ENCODE results near the gene CUBN. TPM values are rescaled to one million over a fixed set of nuclear protein-coding genes. Genes with fewer than 3 reads are reported as not detected.

Gene CUBN
- total RNA-seq, 1 experiment from 2014 or later: 0.07 TPM

DNA sequence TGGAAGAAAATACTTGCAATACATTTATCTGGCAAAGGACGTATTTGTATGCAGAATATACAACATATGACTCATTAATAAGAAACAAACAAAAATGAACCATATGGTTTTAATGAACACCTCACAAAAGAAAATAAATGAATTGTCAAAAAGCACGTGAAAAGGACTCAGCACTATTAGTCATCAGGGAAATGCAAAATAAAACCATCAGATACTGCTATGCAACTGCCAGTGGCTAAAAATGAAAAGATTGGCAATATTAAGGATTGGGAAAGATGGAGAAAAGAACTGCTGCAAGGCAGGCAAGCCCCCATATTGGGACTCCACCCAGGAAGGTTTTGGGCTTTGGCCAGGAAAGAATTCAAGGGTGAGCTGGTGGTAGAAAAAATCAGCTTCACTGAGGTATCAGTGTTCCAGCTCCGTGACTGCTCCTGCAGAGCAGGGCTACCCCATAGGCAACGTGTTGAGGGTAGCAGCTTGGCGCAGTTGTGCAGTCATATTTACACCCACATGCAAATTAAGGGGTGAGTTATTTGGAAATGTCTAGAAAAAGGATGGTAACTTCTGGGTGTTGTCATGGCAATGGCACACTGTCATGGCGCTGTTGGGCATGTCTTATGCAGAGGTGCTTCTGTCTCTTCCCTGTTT is 72.7 kb downstream of the CUBN start:
- H3K79me2 ChIP-seq (ENCODE audit: low read depth): no peaks in the 10 kb centered on the region
- H3K27me3 ChIP-seq (ENCODE audit: insufficient read depth, low read depth): no peaks in the 10 kb centered on the region
- H3K4me2 ChIP-seq: no peak overlapping the region
- H2AFZ ChIP-seq: no peak overlapping the region
- DNase-seq: no peak
- no TSS peak for BruUV-seq (replicated peaks)
- H3K36me3 ChIP-seq (ENCODE audit: low read depth): no peaks in the 10 kb centered on the region
- no peaks in the 10 kb centered on the region for H3K9me2 ChIP-seq (ENCODE audit: insufficient read depth)
- H3K4me3 ChIP-seq: no peak overlapping the region
- H3K27ac ChIP-seq: no peak overlapping the region
- peaks cover 10% of the 10 kb centered on the region for H3F3A ChIP-seq (ENCODE audit: insufficient read depth, low read depth)
- intact Hi-C loops (cut with micrococcal nuclease; ENCODE audit: unreplicated experiment): no loop called here
- TF ChIP-seq, protein P1, sequence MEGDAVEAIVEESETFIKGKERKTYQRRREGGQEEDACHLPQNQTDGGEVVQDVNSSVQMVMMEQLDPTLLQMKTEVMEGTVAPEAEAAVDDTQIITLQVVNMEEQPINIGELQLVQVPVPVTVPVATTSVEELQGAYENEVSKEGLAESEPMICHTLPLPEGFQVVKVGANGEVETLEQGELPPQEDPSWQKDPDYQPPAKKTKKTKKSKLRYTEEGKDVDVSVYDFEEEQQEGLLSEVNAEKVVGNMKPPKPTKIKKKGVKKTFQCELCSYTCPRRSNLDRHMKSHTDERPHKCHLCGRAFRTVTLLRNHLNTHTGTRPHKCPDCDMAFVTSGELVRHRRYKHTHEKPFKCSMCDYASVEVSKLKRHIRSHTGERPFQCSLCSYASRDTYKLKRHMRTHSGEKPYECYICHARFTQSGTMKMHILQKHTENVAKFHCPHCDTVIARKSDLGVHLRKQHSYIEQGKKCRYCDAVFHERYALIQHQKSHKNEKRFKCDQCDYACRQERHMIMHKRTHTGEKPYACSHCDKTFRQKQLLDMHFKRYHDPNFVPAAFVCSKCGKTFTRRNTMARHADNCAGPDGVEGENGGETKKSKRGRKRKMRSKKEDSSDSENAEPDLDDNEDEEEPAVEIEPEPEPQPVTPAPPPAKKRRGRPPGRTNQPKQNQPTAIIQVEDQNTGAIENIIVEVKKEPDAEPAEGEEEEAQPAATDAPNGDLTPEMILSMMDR (conservative IDR thresholded peaks at IDR 0.05): no peak
- no peak for TF ChIP-seq EZH2 (IDR thresholded peaks at IDR 0.05; ENCODE audit: low read depth)
- 0 out of 2 replicates have a peak, but pooled peaks cover 3% of the 10 kb centered on the region for H3K9me3 ChIP-seq (ENCODE audit: insufficient read depth, low read depth)
- POLR2A ChIA-PET (ENCODE audit: unreplicated experiment): no interaction called here
- peaks cover 20% of the 10 kb centered on the region for H3K4me1 ChIP-seq (replicated peaks; ENCODE audit: insufficient read depth)
- H4K20me1 ChIP-seq (ENCODE audit: insufficient read depth): no peaks in the 10 kb centered on the region
- CTCF ChIA-PET: no interaction called here

DNA sequence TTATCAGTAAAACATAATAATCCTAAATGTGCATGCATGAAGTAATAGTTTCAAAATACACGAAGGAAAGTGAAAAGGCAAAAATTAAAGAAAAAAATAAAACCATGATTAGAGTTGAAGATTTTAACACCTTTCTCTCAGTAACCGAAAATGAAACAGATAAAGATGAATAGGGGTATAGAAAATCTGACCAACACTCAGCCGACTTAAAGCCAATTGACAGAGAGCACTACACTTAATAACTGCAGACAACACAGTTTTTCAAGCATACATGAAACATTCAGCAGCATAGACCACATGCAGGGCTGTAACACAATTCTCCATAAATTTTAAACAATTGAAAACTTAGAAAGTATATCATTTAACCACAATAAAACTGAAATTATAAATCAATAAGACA is 76.1 kb downstream of the CUBN start:
- BruUV-seq (replicated peaks): no TSS peak
- intact Hi-C loops (cut with micrococcal nuclease; ENCODE audit: unreplicated experiment): no loop called here
- Histone ChIP-seq H3K4me2 (no peak overlapping the region), H3K4me3 (no peak overlapping the region), H3K9me2 (ENCODE audit: insufficient read depth) (no peaks in the 10 kb centered on the region), H3K79me2 (ENCODE audit: low read depth) (no peaks in the 10 kb centered on the region), H2AFZ (no peak overlapping the region), H3K4me1 (replicated peaks; ENCODE audit: insufficient read depth) (no peaks in the 10 kb centered on the region), H3K36me3 (ENCODE audit: low read depth) (no peaks in the 10 kb centered on the region), H3K9me3 (ENCODE audit: insufficient read depth, low read depth) (0 out of 2 replicates have a peak, but pooled peaks cover 3% of the 10 kb centered on the region), H3K27me3 (ENCODE audit: insufficient read depth, low read depth) (no peaks in the 10 kb centered on the region), H3F3A (ENCODE audit: insufficient read depth, low read depth) (no peaks in the 10 kb centered on the region), H4K20me1 (ENCODE audit: insufficient read depth) (no peaks in the 10 kb centered on the region), H3K27ac (no peak overlapping the region)
- no peak for DNase-seq
- TF ChIP-seq EZH2 (IDR thresholded peaks at IDR 0.05; ENCODE audit: low read depth): no peak
- TF ChIP-seq, protein P1 (conservative IDR thresholded peaks at IDR 0.05): no peak
- CTCF ChIA-PET: no interaction called here
- POLR2A ChIA-PET (ENCODE audit: unreplicated experiment): no interaction called here

DNA sequence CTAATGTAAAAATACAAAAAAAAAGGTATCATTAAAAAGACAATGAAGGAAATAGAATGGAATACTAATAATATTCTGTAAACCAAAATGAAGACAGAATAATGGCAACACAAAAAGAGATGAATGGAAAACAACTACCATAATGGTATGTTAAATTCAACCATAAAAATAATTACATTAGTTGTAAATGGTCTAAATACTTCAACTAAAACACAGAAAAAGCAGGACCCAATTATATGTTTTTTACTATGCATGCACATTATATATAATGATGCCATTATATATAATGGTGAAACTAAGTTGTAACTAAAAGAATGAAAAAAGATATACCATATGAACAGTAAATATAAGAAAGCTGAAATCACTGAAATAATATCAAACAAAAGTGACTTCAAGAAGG is 76.5 kb downstream of the CUBN start:
- ChIA-PET POLR2A (ENCODE audit: unreplicated experiment) (no interaction called here), CTCF (no interaction called here)
- BruUV-seq (replicated peaks): no TSS peak

More for the DNA sequence above, 76.5 kb downstream of the CUBN start:
- no peak for DNase-seq
- Histone ChIP-seq H3K4me1 (replicated peaks; ENCODE audit: insufficient read depth) (no peaks in the 10 kb centered on the region), H3K27ac (no peak overlapping the region), H3F3A (ENCODE audit: insufficient read depth, low read depth) (no peaks in the 10 kb centered on the region), H3K9me3 (ENCODE audit: insufficient read depth, low read depth) (0 out of 2 replicates have a peak, but pooled peaks cover 3% of the 10 kb centered on the region), H3K9me2 (ENCODE audit: insufficient read depth) (no peaks in the 10 kb centered on the region), H3K27me3 (ENCODE audit: insufficient read depth, low read depth) (no peaks in the 10 kb centered on the region), H3K4me3 (no peak overlapping the region), H3K79me2 (ENCODE audit: low read depth) (no peaks in the 10 kb centered on the region), H3K36me3 (ENCODE audit: low read depth) (no peaks in the 10 kb centered on the region), H2AFZ (no peak overlapping the region), H4K20me1 (ENCODE audit: insufficient read depth) (no peaks in the 10 kb centered on the region), H3K4me2 (no peak overlapping the region)
- TF ChIP-seq, protein P1 (conservative IDR thresholded peaks at IDR 0.05): no peak
- TF ChIP-seq EZH2 (IDR thresholded peaks at IDR 0.05; ENCODE audit: low read depth): no peak
- intact Hi-C loops (cut with micrococcal nuclease; ENCODE audit: unreplicated experiment): no loop called here
